DOHH2 (cell line): ENCODE results near the gene C2orf76.

Source experiments
- EZH2phosphoT487 ChIP-seq: fragments of 200-600 bp; sonication (generic); IDR thresholded peaks from 2 replicates; pipeline ENCODE4 v1.6.1; 2017; ENCODE audit warnings: borderline replicate concordance, mild to moderate bottlenecking, antibody characterized with exemption, low read length, moderate library complexity, mixed read lengths
- TF ChIP-seq, protein P1 (sequence below): fragments of 200-600 bp; sonication (generic); IDR thresholded peaks from one replicate; pipeline ENCODE4 v1.5.1; 2014; ENCODE audit warnings: antibody characterized with exemption, mild to moderate bottlenecking, low read depth, low read length; ENCODE audit not compliant: poor library complexity, severe bottlenecking

DNA sequence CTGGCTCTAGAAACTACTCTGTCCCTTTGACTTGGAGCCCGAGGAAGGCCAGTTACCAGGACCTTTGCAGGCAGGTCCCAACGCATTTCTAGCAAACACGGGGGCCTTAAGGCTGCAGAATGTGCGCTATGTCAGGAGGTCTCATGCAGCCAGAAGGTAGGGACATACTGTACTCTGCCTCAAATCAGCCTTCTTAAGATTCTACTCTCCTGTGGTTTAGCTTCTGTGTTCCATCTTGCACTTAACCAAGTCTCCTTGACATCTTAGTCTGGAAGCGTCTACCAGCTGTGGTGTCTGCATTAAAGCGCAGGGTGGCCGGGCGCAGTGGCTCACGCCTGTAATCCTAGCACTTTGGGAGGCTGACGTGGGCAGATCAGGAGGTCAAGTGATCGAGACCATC, 77.5 kb downstream of the C2orf76 start:
- TF ChIP-seq, protein P1, sequence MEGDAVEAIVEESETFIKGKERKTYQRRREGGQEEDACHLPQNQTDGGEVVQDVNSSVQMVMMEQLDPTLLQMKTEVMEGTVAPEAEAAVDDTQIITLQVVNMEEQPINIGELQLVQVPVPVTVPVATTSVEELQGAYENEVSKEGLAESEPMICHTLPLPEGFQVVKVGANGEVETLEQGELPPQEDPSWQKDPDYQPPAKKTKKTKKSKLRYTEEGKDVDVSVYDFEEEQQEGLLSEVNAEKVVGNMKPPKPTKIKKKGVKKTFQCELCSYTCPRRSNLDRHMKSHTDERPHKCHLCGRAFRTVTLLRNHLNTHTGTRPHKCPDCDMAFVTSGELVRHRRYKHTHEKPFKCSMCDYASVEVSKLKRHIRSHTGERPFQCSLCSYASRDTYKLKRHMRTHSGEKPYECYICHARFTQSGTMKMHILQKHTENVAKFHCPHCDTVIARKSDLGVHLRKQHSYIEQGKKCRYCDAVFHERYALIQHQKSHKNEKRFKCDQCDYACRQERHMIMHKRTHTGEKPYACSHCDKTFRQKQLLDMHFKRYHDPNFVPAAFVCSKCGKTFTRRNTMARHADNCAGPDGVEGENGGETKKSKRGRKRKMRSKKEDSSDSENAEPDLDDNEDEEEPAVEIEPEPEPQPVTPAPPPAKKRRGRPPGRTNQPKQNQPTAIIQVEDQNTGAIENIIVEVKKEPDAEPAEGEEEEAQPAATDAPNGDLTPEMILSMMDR: no peak
- no peak for TF ChIP-seq EZH2phosphoT487
